HUDEP-2 (cell line): ENCODE data around the gene TTLL6.
"Not testable (repeated sequence)": the region's sequence is repeated elsewhere in the genome, so short reads cannot be mapped to it uniquely, and the experiment has no call there.

Experiments used
- DNase-seq, 76 experiments: peaks; one replicate each; lab custom pipeline; 2025; ENCODE audit not compliant: unreplicated experiment in 76 of 76; lab: John Stamatoyannopoulos, UW

Gene TTLL6

DNA sequence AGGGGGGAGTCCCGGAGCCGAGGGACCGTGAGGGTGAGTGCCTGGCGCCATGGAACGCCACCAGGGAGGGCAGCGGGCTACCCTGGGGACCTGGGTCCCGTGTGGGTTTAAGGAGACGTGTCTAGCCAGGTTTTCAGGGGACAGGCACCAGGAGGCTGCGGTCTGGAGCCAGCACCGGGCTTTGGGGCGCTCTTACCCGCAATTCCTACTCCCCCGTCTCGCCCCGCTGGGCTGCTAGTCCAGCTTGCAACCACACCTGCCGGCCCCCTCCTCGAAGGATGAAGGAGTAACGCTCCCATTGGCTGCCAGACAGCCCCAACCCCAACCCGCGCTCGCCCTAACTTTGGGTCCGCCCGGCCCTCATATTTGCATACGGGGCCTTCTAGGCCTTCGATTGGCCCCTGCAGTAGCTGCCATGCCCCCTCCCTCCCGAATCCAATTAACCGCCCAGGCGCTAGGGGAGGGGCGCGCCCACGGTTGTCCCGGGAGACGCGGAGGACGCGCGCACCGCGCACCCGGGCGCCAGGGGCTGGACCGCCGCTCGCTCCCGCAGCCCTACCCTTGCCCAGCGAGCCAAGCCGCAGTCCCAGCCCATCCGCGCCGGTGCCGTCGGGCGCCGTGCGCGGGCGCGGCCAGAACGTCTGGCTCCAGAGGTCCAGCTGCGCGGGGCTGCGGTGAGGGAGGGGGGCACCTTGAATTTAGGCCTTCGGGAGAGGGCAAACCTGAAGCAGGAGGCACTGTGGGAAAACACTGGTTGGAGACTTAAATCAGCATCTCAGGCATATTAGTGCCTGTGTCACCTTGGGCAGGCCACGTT lies at the start of gene TTLL6:
TSS of gene TTLL6 (minus strand) at position 456 of the 817 bp plus-strand sequence. CDS start at position 299, 157 bp downstream.
- DNase-seq: peak in 71 of 76 experiments; percentile 13 to 87 (median 71)

DNA sequence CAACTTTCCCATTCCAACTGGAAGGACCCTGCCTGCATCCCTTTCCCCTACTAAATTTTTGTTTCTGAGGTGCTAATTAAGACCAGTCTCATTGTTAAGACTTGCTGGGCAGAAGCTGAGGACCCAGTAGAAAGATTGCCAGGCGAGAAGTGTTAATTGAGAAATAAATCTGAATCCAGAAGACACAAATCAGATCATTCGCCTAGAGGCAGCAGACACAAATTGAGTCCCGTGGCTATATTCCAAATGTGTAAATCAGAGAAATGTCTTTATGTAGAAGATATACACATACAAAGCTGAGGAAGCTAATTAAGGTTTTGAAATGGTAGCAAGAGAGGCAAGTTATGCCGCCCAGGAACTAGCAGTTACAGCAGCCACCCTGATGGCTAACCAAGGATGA lies 43.4 kb upstream of the TTLL6 start:
- no peak for DNase-seq

DNA sequence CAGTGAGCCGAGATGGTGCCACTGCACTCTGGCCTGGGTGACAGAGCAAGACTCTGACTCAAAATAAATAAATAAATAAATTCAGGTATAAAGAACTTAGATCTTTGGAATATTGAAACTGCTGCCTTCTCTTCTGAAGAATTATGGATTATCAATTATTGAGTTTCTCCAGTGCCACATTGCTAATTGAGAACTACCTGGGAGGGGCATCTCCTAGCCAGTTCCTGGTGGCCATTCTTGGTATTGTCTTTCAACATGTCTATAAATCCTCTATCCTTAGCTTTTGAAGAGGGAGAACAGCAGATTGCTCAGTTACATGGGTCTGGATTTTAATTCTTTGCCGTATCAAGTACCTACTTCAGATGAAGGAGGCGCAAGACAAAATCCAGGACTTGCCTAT lies 43.0 kb upstream of the TTLL6 start:
- DNase-seq: no peak

DNA sequence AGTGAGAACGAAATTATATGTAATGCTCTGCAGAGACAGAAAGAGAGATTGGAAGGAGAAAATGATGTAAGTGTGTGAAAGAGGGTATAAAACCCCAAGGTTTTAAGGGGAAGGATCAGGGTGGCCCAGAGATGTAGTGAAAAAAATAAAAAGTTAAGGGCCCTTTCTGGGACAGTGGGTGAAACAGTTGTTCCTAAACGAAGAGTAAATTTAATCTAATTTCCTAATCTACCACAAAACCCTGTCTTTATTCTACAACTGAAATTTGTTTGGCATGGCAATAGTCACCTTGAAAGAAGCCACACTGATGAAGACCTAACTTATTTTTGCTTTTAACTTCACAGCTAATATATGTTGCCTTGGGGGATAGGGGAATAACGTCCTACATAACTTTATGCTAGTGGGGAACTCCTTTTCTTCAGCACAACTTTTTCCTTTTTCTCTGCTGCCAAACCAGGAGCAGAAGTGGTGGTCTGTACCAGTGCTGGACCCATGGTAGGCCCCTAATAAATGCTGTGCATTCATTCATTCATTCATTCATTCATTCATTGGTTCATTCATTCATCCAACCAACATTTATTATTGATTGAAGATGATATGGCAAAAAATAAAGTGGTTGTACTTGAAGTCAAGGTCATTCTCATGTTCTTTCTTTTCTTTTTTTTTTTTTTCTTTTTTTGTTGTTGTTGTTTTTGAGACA lies 39.2 kb upstream of the TTLL6 start:
- no peak for DNase-seq

DNA sequence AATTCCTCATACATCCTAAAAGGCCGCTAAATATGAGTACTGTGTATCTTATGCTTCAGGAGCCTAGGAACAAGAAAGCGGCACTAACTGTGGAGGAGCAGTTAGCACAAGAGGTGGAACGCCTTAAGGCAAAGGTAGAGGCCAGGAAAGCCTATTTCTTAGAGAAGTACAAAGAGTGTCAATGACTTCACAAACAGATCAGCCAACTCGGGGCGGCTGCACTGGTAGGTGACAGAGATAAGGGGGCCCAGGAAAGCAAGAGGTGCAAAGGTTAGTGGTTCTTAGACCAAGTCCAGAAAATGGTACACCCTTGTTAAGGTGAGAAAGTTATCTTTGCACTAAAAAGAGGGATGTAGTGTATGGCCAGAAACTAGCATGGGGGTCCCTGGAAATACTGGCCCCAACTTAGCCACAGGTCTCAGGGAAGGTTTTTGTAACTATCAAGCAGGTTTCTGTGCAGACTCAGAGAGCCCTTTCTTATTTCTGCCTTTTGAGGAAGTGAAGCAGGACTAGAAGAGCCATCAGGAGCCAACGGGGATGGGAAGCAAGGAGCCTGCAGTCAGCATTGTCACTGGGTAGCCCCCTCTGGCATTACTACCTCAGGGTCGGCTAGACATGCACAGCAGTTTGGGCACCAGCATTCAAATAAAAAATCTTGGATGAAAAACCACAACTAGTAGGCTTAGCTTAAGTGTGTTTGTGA lies 37.9 kb upstream of the TTLL6 start:
- DNase-seq: no peak

DNA sequence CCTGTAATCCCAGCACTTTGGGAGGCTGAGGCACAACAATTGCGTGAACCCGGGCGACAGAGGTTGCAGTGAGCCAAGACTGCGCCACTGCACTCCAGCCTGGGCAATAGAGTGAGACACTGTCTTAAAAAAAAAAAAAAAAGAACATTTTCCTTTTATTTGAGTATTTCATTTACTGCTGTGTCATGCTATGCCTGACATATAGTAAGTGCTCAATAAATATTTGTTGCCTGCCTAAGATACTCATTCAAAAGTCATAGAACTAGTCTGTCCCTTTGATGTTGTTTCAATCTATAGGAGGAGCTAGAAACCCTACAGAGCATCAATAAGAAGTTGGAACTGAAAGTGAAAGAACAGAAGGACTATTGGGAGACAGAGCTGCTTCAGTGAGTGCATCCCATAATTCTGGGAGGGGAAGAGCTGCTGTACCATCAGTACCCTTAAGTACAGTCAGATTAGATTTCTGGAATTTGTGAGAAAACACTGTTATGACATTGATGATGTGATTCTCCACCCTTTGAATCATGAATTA lies 33.8 kb upstream of the TTLL6 start:
- no peak for DNase-seq

DNA sequence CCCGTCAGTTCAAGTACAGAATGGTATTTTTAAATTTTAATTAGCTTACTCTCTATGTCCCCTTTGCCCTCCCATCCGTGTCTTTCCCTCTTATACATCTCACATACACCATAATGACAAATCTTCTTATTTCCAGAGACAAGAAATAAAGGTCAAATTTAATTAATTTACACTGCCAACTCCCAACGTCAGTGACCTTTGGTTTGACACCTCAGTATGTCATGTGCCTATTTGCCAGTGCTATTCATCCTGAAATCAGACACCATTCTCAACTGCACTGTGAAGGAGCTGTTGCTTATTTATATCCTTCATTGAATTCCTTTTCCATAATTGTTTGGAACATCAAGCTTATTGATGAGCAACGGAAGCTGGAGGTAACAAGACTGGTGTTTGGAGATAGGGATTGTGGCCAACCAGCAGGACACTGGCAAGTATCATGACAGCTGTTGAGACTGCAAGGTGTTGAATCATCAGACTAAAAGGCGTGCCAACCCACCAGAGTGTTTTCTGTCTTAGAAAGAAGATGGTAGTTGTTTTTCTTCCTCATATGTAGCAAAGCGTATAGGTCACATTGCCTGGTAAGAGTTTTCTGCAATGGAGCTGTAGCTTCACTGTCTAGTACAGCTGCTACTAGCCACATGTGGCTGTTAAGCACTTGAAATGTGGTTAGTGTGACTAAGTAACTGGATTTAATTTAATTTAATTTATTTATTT lies 26.3 kb upstream of the TTLL6 start:
- no peak for DNase-seq

DNA sequence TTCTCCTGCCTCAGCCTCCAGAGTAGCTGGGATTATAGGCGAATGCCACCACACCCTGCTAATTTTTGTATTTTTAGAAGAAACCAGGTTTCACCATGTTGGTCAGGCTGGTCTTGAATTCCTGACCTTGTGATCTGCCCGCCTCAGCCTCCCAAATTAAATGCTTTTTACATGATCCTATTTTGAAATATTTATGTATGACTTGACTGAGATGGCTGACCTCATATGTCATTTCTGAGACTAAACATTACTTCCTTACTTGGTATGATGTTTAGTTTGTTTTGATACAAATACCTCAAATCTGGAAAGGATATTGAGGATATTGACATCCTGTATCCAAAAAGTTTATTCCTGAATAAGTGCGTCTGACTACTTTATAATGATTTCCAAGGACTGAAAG lies 25.7 kb upstream of the TTLL6 start:
- DNase-seq: no peak

DNA sequence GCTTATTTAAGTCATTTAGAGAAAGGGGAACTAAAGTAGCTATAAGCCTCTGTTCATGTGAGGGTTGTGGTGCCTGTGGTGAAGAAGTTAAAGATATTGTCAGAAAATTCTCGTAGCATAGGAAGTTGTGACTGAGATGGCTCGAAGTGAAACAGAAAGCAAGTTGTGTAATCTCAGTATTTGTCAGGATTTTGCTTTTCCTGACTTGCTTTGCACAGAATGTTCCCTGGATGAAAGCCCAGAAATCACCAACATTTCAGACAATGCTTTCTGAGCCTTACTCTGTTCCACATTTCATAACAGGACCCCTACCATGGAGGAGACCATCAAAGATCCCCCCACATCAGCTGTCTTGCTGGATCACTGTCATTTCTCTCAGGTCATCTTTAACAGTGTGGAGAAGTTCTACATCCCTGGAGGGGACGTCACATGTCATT lies 24.4 kb upstream of the TTLL6 start:
- no peak for DNase-seq

DNA sequence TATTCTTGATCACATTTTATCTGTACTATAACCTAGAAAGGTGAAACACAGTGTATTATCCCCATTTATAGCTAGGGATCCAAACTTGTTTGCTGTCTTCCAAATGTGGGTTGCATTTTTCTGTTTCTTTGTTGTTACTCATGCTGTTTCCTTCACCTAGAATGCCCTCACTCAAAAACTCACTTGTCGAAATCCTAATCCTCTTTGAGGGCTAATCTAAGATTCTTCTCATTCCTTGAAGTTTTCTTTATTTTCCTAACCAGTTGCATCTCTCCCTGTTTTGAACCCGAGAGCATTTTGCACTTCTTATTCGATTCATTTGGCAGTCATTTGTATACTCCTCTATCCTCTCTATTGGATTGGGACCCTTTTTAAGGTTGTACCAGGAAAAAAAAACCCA lies 23.4 kb upstream of the TTLL6 start:
- no peak for DNase-seq

DNA sequence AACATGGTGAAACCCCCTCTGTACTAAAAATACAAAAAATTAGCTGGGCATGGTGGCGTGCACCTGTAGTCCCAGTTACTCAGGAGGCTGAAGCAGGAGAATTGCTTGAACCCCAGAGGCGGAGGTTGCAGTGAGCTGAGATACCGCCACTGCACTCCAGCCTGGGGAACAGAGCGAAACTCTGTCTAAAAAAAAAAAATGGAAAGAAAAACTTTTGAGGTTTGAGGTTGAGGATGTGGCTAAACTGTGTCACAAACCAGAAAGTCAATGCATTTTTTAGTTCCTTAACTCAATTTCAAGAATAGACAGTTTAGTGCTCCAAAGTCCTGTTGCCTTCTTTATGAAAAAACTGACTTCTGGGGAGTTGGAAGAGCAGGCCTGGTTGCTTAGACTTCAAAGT lies 20.4 kb upstream of the TTLL6 start:
- not testable (repeated sequence) for DNase-seq

DNA sequence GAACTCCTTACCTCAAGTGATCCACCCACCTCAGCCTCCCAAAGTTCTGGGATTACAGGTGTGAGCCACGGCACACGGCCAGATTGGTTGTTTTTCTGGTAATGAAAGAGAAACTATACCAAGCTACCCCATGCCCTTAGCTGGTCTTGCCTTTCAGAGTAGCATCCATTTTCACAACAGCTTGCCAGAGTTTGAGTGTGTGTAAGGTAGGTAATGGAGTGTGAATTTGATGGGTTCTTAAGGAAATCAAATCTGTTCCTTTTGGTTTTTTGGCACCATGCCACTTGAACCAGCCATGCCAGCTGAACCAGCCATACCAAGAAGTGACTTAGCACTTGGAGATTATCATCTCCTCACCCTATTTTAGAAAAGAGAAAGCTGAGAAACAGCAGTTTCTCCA lies 18.9 kb upstream of the TTLL6 start:
- peak in 3 of 76 experiments; percentile 2 to 13 (median 8) for DNase-seq

DNA sequence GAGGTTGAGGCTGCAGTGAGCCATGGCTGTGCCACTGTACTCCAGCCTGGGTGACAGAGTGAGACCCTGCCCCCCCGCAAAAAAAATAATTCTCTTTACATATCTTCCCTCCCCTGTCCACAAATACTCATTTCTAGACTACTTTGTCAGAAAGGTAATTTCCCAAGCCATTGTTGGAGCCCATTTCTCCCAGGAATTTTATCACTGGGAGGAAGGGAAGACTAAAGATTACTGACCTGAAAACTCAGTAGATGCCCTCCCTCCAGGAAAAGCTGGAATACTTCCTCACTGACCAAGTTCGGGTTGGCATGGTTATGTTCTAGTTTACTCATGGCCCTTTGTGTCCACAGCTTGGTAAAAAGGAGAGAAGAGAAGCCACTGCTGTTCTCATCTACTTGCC lies 17.9 kb upstream of the TTLL6 start:
- DNase-seq: no peak

DNA sequence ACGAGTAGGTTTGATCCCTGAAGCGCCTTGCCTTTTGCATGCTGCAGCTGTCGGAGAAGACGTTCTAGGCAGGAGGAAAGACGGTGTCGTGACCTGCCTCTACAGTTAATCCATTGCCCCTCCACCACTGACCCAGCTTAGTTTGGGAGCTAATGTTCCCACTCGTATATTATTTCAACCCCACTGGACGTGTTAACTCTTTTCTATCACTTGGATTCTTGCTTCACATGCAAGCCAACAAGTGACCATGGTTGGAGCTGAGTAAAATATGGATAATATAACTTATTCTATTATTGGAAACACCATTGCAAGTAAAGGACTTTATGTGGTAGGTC lies 14.5 kb upstream of the TTLL6 start:
- peak in 2 of 76 experiments; percentile 32 to 36 for DNase-seq

DNA sequence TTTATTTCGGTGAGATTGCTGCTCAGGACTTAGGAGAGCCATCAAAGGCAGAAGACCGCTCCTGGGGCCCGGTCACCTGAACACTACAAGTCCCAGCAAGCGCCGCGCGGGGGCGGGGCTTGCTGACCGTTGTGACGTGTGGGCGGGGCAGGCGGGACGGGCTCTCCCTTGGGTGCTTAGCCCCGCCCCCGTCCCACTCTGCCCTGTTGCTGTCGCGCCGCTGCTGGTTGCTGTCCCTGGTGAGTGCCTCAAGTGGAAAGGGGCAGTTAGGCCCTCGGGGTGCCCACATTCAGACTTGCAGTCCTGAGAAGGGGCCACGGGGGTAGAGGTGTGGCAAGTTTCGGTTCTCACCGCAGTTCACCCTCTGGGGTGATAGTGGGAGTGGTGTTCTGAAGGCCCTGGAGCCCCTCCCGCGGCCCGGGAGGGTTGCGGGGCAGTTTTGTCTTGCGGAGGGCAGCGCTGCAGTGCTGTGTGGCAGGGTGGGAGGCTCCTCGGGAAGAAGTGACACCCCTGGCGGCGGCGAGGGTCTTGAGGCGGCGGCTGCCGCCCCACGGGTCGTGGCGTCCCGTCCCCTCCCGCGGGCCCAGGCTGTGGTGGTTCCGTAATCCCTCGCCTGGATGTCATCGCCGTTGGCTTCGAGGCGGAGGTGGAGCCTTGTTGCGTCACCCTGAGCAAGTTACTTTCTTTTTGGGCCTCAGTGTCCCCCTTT lies 14.0 kb upstream of the TTLL6 start, which contains the start of gene CALCOCO2:
TSS of gene CALCOCO2 (plus strand) at position 196 of the 709 bp plus-strand sequence. CDS start 10,673 bp downstream, outside the sequence.
- DNase-seq: peak in 74 of 76 experiments; percentile 43 to 97 (median 85)

DNA sequence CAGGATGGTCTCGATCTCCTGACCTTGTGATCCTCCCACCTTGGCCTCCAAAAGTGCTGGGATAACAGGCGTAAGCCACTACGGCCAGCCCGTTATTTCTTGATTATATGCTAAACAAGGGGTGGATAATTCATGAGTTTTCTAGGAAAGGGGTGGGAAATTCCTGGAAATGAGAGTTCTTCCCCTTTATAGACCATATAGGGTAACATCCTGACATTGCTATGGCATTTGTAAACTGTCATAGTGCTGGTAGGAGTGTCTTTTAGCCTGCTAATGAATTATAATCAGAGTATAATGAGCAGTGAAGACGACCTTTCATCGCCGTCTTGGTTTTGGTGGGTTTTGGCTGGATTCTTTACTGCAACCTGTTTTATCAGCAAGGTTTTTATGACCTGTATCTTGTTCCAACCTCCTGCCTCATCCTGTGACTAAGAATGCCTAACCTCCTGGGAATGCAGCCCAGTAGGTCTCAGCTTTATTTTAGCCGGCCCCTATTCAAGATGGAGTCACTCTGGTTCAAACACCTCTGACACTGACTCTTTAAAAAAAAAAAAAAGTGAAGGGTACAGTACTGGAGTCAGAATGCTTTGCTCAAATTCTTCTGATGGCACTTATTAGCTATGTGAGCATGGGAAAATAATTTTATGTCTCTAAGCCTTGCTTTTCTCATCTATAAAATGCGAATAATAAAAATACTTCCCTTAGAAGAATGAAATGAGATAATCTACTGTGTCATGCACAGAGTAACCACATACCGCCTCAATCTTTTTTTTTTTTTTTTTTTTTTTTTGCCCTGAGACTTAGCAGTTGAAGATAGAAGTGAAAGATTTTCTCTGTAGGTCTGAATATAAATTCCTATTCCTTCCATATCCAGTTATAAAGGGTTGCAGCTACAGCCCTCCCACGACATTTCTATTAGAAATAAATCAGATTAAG lies 8.7 kb upstream of the TTLL6 start:
- DNase-seq: peak in 1 of 76 experiments; percentile 5

DNA sequence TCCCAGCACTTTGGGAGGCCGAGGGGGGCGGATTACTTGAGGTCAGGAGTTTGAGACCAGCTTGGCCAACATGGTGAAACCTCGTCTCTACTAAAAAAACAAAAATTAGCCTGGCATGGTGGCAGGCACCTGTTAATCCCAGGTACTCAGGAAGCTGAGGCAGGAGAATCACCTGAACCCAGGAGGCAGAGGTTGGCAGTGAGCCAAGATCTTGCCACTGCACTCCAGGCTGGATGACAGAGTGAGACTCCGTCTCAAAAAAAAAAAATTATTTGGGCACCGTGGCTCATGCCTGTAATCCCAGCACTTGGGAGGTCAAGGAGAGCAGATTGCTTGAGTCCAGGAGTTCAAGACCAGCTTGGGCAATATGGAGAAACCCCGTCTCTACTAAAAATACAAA lies 3.9 kb upstream of the TTLL6 start:
- not testable (repeated sequence) for DNase-seq

DNA sequence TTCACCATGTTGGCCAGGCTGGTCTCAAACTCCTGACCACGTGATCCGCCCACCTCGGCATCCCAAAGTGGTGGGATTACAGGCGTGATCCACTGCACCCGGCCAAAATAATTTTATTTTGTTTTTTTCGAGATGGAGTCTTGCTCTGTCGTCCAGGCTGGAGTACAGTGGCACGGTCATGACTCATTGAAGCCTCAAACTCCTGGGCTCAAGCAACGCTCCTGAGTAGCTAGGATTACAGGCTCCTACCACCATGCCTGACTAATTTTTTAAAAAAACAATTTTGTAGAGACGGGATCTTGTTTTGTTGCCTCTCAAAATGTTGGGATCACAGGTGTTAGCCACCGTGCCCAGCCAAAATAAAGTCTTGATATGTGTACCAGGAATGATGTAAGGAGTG lies 2.4 kb upstream of the TTLL6 start:
- DNase-seq: no peak

DNA sequence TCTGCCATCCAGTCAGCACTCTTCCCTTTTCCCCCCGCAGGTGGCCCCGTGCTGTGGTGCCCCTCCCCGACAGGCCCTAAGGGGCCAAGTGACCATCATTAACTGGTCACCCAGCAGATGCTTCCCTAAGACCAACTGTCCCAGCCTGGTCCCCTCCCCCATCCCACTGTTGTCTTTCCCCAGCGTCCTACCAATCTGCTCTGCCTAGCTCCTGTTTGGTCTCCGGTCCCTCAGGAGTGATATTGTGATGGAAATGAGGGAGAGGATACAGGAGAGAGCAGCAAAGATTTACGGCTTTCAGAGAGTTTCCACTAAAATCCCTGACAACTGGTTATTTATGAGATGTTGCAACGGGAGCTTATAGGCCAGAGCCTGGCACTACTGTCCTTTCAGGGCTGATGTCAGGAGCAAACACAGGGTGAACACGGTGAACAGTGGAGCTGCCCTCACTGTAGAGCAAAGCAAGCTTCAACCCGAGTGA lies 1.4 kb upstream of the TTLL6 start:
- DNase-seq: no peak
